H9 (cell line): ENCODE data around the gene TBC1D26. TPM values are rescaled to one million over a fixed set of nuclear protein-coding genes. Genes with fewer than 3 reads are reported as not detected.
"Not testable (repeated sequence)": the region's sequence is repeated elsewhere in the genome, so short reads cannot be mapped to it uniquely, and the experiment has no call there.

Experiments
- DNase-seq: peaks from one replicate; pipeline ENCODE4 v3.0.0-alpha.2; 2017
- H2AFZ ChIP-seq: one replicate; pipeline ENCODE4 v1.6.1; 2013; ENCODE audit warnings: mild to moderate bottlenecking, low read length, control low read depth, moderate library complexity
- H2AK5ac ChIP-seq: 2 replicates; pipeline ENCODE4 v1.6.1; 2013; ENCODE audit warnings: low read length, control low read depth, mixed read lengths; ENCODE audit not compliant: insufficient read length
- H2BK120ac ChIP-seq: one replicate; pipeline ENCODE4 v1.6.1; 2013; ENCODE audit warnings: low read depth, mild to moderate bottlenecking, low read length, control low read depth, inconsistent platforms; ENCODE audit not compliant: poor library complexity, severe bottlenecking
- H2BK12ac ChIP-seq: 2 replicates; pipeline ENCODE4 v1.6.1; 2013; ENCODE audit warnings: low read length, control low read depth, mixed read lengths, low read depth; ENCODE audit not compliant: insufficient read length
- H2BK15ac ChIP-seq: 2 replicates; pipeline ENCODE4 v1.6.1; 2013; ENCODE audit warnings: low read depth, low read length, control low read depth
- H2BK20ac ChIP-seq: one replicate; pipeline ENCODE4 v1.6.1; 2013; ENCODE audit warnings: low read depth, mild to moderate bottlenecking, low read length, control low read depth, inconsistent platforms; ENCODE audit not compliant: poor library complexity, severe bottlenecking
- H2BK5ac ChIP-seq: 2 replicates; pipeline ENCODE4 v1.6.1; 2013; ENCODE audit warnings: low read length, control low read depth, mixed read lengths; ENCODE audit not compliant: insufficient read length
- H3K14ac ChIP-seq: 2 replicates; pipeline ENCODE4 v1.6.1; 2013; ENCODE audit warnings: low read length, control low read depth; ENCODE audit not compliant: insufficient read depth
- H3K18ac ChIP-seq: 2 replicates; pipeline ENCODE4 v1.6.1; 2013; ENCODE audit warnings: low read depth, mild to moderate bottlenecking, mixed read lengths, low read length, control low read depth; ENCODE audit not compliant: insufficient read length
- H3K23ac ChIP-seq: 2 replicates; pipeline ENCODE4 v1.6.1; 2013; ENCODE audit warnings: low read length, control low read depth, mixed read lengths, low read depth; ENCODE audit not compliant: insufficient read length
- H3K23me2 ChIP-seq: 2 replicates; pipeline ENCODE4 v1.6.1; 2013; ENCODE audit warnings: low read depth, mild to moderate bottlenecking, mixed read lengths, low read length, control low read depth; ENCODE audit not compliant: insufficient read length, poor library complexity, severe bottlenecking
- H3K27ac ChIP-seq: 2 replicates; pipeline ENCODE4 v1.5.1; 2013; ENCODE audit warnings: low read length, control low read depth, mixed read lengths, low read depth; ENCODE audit not compliant: insufficient read length
- H3K27me3 ChIP-seq: 2 replicates; pipeline ENCODE4 v1.6.1; 2013; ENCODE audit warnings: low read length, control low read depth, inconsistent platforms; ENCODE audit not compliant: insufficient read depth
- H3K4ac ChIP-seq: 2 replicates; pipeline ENCODE4 v1.6.1; 2013; ENCODE audit warnings: low read depth, mild to moderate bottlenecking, control low read depth, inconsistent platforms, low read length, moderate library complexity
- H3K4me1 ChIP-seq: 2 replicates; pipeline ENCODE4 v1.6.1; 2013; ENCODE audit warnings: low read length, control low read depth, inconsistent platforms; ENCODE audit not compliant: insufficient read depth
- H3K4me2 ChIP-seq: 2 replicates; pipeline ENCODE4 v1.6.1; 2013; ENCODE audit warnings: low read length, control low read depth, mixed read lengths; ENCODE audit not compliant: insufficient read length, insufficient read depth
- H3K56ac ChIP-seq: 2 replicates; pipeline ENCODE4 v1.6.1; 2013; ENCODE audit warnings: low read depth, mild to moderate bottlenecking, mixed read lengths, low read length, control low read depth; ENCODE audit not compliant: insufficient read length
- H3K79me1 ChIP-seq: 2 replicates; pipeline ENCODE4 v1.6.1; 2013; ENCODE audit warnings: low read depth, mild to moderate bottlenecking, moderate library complexity, low read length, control low read depth, inconsistent platforms; ENCODE audit not compliant: insufficient read depth, poor library complexity, severe bottlenecking
- H3K79me2 ChIP-seq: 2 replicates; pipeline ENCODE4 v1.6.1; 2013; ENCODE audit warnings: low read length, control low read depth, inconsistent platforms; ENCODE audit not compliant: insufficient read depth
- H3K9ac ChIP-seq: 2 replicates; pipeline ENCODE4 v1.6.1; 2013; ENCODE audit warnings: low read length, control low read depth, mixed read lengths; ENCODE audit not compliant: insufficient read length; ENCODE audit errors: extremely low read depth
- H3K9me3 ChIP-seq: one replicate; pipeline ENCODE4 v1.6.1; 2013; ENCODE audit warnings: low read depth, low read length, inconsistent platforms; ENCODE audit not compliant: control insufficient read depth
- H3T11ph ChIP-seq: one replicate; pipeline ENCODE4 v1.6.1; 2013; ENCODE audit warnings: mild to moderate bottlenecking, low read length, control low read depth, inconsistent platforms
- H4K20me1 ChIP-seq: one replicate; pipeline ENCODE4 v1.6.1; 2013; ENCODE audit not compliant: control insufficient read depth, insufficient read length, insufficient read depth
- H4K5ac ChIP-seq: 2 replicates; pipeline ENCODE4 v1.6.1; 2013; ENCODE audit warnings: low read depth, mild to moderate bottlenecking, mixed read lengths, low read length, control low read depth; ENCODE audit not compliant: insufficient read length
- H4K8ac ChIP-seq: replicated peaks from 2 replicates; pipeline ENCODE4 v1.6.1; 2013; ENCODE audit warnings: low read length, control low read depth, mixed read lengths, low read depth; ENCODE audit not compliant: insufficient read length
- H4K91ac ChIP-seq: 2 replicates; pipeline ENCODE4 v1.6.1; 2013; ENCODE audit warnings: low read depth, mild to moderate bottlenecking, moderate library complexity, mixed read lengths, low read length, control low read depth; ENCODE audit not compliant: insufficient read length
- H3K27ac Mint-ChIP-seq, 3 experiments: 2 replicates in 2 of 3; 3 replicates in 1 of 3; pipeline ENCODE4 v1.8.0; 2020 to 2021; ENCODE audit warnings: mixed read lengths in 3 of 3, mild to moderate bottlenecking in 1 of 3, moderate library complexity in 1 of 3
- H3K27me3 Mint-ChIP-seq: 2 replicates; pipeline ENCODE4 v1.8.0; 2021; ENCODE audit warnings: low read depth, mild to moderate bottlenecking, moderate library complexity, mixed read lengths
- H3K36me3 Mint-ChIP-seq, 3 experiments: 2 replicates in 2 of 3; 3 replicates in 1 of 3; pipeline ENCODE4 v1.8.0; 2020 to 2021; ENCODE audit warnings: low read depth in 3 of 3, mixed read lengths in 3 of 3; ENCODE audit not compliant: insufficient read depth in 1 of 3
- H3K4me1 Mint-ChIP-seq, 2 experiments: 2 replicates each; pipeline ENCODE4 v1.8.0; 2020; ENCODE audit warnings: mixed read lengths in 2 of 2
- H3K4me3 Mint-ChIP-seq, 2 experiments: 2 replicates in 1 of 2; 3 replicates in 1 of 2; pipeline ENCODE4 v1.8.0; 2020 to 2021; ENCODE audit warnings: mild to moderate bottlenecking in 2 of 2, mixed read lengths in 2 of 2, moderate library complexity in 1 of 2
- H3K9me3 Mint-ChIP-seq, 2 experiments: 2 replicates in 1 of 2; 3 replicates in 1 of 2; pipeline ENCODE4 v1.8.0; 2020; ENCODE audit warnings: mild to moderate bottlenecking in 2 of 2, mixed read lengths in 2 of 2, moderate library complexity in 1 of 2
- WGBS: extraction: QIAGEN DNeasy Blood & Tissue Kit; methylation state at CpG from one replicate; pipeline ENCODE4 v1.1.7; 2013; ENCODE audit warnings: missing lambda C conversion rate, low lambda C conversion rate, mixed read lengths; ENCODE audit not compliant: insufficient read length; ENCODE audit errors: extremely low coverage; 5-methylcytosine and 5-hydroxymethylcytosine counted together
- total RNA-seq: library from RNA; stranded (reverse); gene quantifications from 2 replicates; pipeline ENCODE4 v1.2.1, GENCODE V29; 2021

TBC1D26 gene
- total RNA-seq, 1 experiment from 2014 or later, result 0.83 TPM

DNA sequence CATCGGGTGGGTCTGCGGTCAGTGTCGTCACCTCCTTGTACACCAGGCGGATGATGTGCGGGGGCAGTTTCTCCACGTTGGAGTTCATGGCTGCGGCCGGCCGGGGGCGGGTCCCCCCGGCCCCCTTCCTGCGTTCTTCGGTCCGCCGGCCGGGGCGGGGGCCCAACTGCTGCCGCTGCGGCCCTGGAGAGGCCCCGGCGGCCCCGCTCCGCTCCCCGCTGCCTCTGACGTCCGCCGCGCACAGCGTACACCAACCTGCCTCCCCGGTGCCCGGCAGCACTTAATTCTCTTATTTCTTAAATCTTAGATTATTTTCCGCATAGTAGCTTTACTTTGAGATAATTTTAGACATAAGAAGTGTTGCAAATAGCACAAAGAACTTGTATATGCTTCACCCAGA lies 27.3 kb upstream of the TBC1D26 start:
- not testable (repeated sequence) for H2AK5ac ChIP-seq, H4K5ac ChIP-seq, H3K4ac ChIP-seq, H2BK5ac ChIP-seq, H3K18ac ChIP-seq, H2AFZ ChIP-seq, H4K20me1 ChIP-seq, H2BK15ac ChIP-seq, H3K14ac ChIP-seq, H3K4me1 ChIP-seq, H3K56ac ChIP-seq, H3K4me3 Mint-ChIP-seq, H3K27me3 Mint-ChIP-seq, DNase-seq, H2BK120ac ChIP-seq, H4K91ac ChIP-seq, H3K27me3 ChIP-seq, H3K79me1 ChIP-seq, H3K27ac ChIP-seq, H3K9me3 ChIP-seq, H3K9ac ChIP-seq, H2BK12ac ChIP-seq, H3K4me2 ChIP-seq, H3K23ac ChIP-seq, H2BK20ac ChIP-seq, H4K8ac ChIP-seq, H3K27ac Mint-ChIP-seq, H3T11ph ChIP-seq, H3K4me1 Mint-ChIP-seq, H3K23me2 ChIP-seq, H3K79me2 ChIP-seq
- no CpG with 5 or more reads among the region's 32 CpGs for WGBS
- Mint-ChIP-seq H3K36me3 (peaks cover 73 to 82% (median 74%) of the 10 kb centered on the region in 3 experiments), H3K9me3 (peaks cover 33 to 50% of the 10 kb centered on the region in 2 experiments)

DNA sequence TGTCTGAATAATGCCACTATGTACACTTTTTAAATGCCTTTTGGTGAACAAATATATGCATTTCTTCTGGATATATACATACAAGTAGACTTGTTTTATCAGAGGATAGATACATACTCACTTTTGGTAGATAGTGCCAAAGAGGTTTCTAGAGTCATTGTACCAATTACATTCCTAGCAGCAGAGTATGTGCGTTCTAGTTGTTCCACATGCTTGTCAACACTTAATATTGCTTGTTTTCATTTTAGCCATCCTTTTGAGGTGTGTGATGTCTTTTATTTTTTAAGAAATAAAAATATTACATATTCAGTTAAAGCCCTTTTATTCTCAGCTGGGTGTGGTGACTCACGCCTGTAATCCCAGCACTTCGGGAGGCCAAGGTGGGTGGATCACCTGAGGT lies 23.2 kb upstream of the TBC1D26 start:
- H2BK15ac ChIP-seq, H3K79me1 ChIP-seq, H4K8ac ChIP-seq, H3K56ac ChIP-seq, H3T11ph ChIP-seq, H4K20me1 ChIP-seq, H3K4me2 ChIP-seq, H3K27me3 ChIP-seq, H2BK5ac ChIP-seq, H3K9me3 ChIP-seq, H2AFZ ChIP-seq, H4K5ac ChIP-seq, H3K27ac Mint-ChIP-seq, H4K91ac ChIP-seq, H3K4me1 ChIP-seq, H3K79me2 ChIP-seq, H2BK12ac ChIP-seq, H2BK20ac ChIP-seq, H2AK5ac ChIP-seq, H3K9ac ChIP-seq, H3K23ac ChIP-seq, H3K14ac ChIP-seq, H3K4ac ChIP-seq, H3K23me2 ChIP-seq, H3K27ac ChIP-seq, H3K27me3 Mint-ChIP-seq, H3K18ac ChIP-seq, H2BK120ac ChIP-seq, DNase-seq, H3K4me1 Mint-ChIP-seq, H3K4me3 Mint-ChIP-seq: not testable (repeated sequence)
- H3K9me3 Mint-ChIP-seq, result peaks cover 51 to 66% of the 10 kb centered on the region in 2 experiments
- H3K36me3 Mint-ChIP-seq, result peaks cover 76 to 93% (median 90%) of the 10 kb centered on the region in 3 experiments
- WGBS, result no CpG with 5 or more reads among the region's 3 CpGs
